ENCODE results near the gene USP6NL. TPM values are rescaled to one million over a fixed set of nuclear protein-coding genes. Genes with fewer than 3 reads are reported as not detected.

Gene USP6NL
- total and polyA plus RNA-seq, 2 of the 13 experiments (the other 11 are each of a cell fraction or from before 2014, with no cell fraction given): 10.5 to 22.9 TPM

- intact Hi-C loops (cut with micrococcal nuclease; ENCODE audit: unreplicated experiment): no loop called here
- no peaks in the 10 kb centered on the region; a peak in 1 of 5 replicates for H3K36me3 ChIP-seq (replicated peaks in 1 of 2; ENCODE audit: control insufficient read depth in 1 of 2, insufficient read depth in 2 of 2, low read length in 2 of 2)
- H4K20me1 ChIP-seq (ENCODE audit: insufficient read depth, low read length): peaks cover 11% of the 10 kb centered on the region; the same call in 1 of the 2 replicates
- BruUV-seq (replicated peaks): no TSS peak
- WGBS (ENCODE audit: low lambda C conversion rate): 91% methylated on average over 1 of the region's 1 CpG
- H3K79me2 ChIP-seq (ENCODE audit: insufficient read depth, low read length): peaks cover 90% of the 10 kb centered on the region
- ATAC-seq (no peak), FAIRE-seq (no peak), DNase-seq (ENCODE audit: low spot score) (no peak)
- POLR2A ChIA-PET: no interaction called here
- TF ChIP-seq ZNF562 (CRISPR knock-in tag; IDR thresholded peaks at IDR 0.05; ENCODE audit: borderline replicate concordance): no peak
- no peak for TF ChIP-seq ZNF256 (CRISPR knock-in tag; conservative IDR thresholded peaks at IDR 0.05)
- TF ChIP-seq HMG20B (CRISPR knock-in tag; conservative IDR thresholded peaks at IDR 0.05): no peak
- no peak for TF ChIP-seq PAX8 (CRISPR knock-in tag; IDR thresholded peaks at IDR 0.05; ENCODE audit: borderline replicate concordance)
- TF ChIP-seq NCOR1 (IDR thresholded peaks at IDR 0.05; ENCODE audit: borderline replicate concordance, low read length): no peak
- TF ChIP-seq GATAD2A (CRISPR knock-in tag; IDR thresholded peaks at IDR 0.05): no peak
- no peak for TF ChIP-seq ZNF431 (CRISPR knock-in tag; IDR thresholded peaks at IDR 0.05; ENCODE audit: borderline replicate concordance, low read depth)
- TF ChIP-seq POGZ (CRISPR knock-in tag; IDR thresholded peaks at IDR 0.05): no peak
- TF ChIP-seq POLR2AphosphoS5 (IDR thresholded peaks at IDR 0.05; ENCODE audit: low read depth, low read length): no peak
- no peak for TF ChIP-seq ARID2 (CRISPR knock-in tag; IDR thresholded peaks at IDR 0.05; ENCODE audit: borderline replicate concordance)
- H3K27me3 ChIP-seq (ENCODE audit: control insufficient read depth in 1 of 2, insufficient read depth in 2 of 2, low read length in 2 of 2): no peaks in the 10 kb centered on the region
- H3K4me2 ChIP-seq (ENCODE audit: low read depth, low read length): no peak overlapping the region
- H3K9me3 ChIP-seq (ENCODE audit: low read length): no peaks in the 10 kb centered on the region
- H2AFZ ChIP-seq (ENCODE audit: low read length): no peak overlapping the region
- peaks cover 17% of the 10 kb centered on the region for H3K4me1 ChIP-seq (ENCODE audit: insufficient read depth, low read length)
- no peak overlapping the region for H3K4me3 ChIP-seq (replicated peaks in 1 of 3; ENCODE audit: insufficient read depth in 1 of 3, low read depth in 2 of 3, low read length in 3 of 3)
- H3K9ac ChIP-seq (ENCODE audit: insufficient read depth, low read depth, low read length): no peak overlapping the region
- H3K27ac ChIP-seq (ENCODE audit: extremely low read length, insufficient read depth, low read length): no peak overlapping the region
- in situ Hi-C loops (cut with HindIII; ENCODE audit: extremely low pct_ligation_motif_present, low pct_unique_long_range_greater_than_20kb): no loop called here
- CTCF ChIA-PET (ENCODE audit: low intra/inter-chr PET ratio, low total read pairs): no interaction called here
Measured at GRCh38 chr10:11568578-11568977, 42.9 kb downstream of the USP6NL start.

- intact Hi-C loops (cut with micrococcal nuclease; ENCODE audit: unreplicated experiment) (loop anchor here (5.0 kb wide), 1 partner anchor 42 kb away; no protein-coding TSS in a partner anchor), in situ Hi-C loops (cut with HindIII; ENCODE audit: extremely low pct_ligation_motif_present, low pct_unique_long_range_greater_than_20kb) (no loop called here)
- Histone ChIP-seq H3K79me2 (ENCODE audit: insufficient read depth, low read length) (peaks cover 90% of the 10 kb centered on the region), H2AFZ (ENCODE audit: low read length) (no peak overlapping the region), H3K27ac (ENCODE audit: extremely low read length, insufficient read depth, low read length) (no peak overlapping the region), H3K4me1 (ENCODE audit: insufficient read depth, low read length) (peaks cover 40% of the 10 kb centered on the region), H3K9ac (ENCODE audit: insufficient read depth, low read depth, low read length) (no peak overlapping the region), H3K4me2 (ENCODE audit: low read depth, low read length) (no peak overlapping the region), H4K20me1 (ENCODE audit: insufficient read depth, low read length) (peaks cover 6% of the 10 kb centered on the region; the same call in 1 of the 2 replicates), H3K9me3 (ENCODE audit: low read length) (no peaks in the 10 kb centered on the region), H3K27me3 (ENCODE audit: control insufficient read depth in 1 of 2, insufficient read depth in 2 of 2, low read length in 2 of 2) (no peaks in the 10 kb centered on the region), H3K4me3 (replicated peaks in 1 of 3; ENCODE audit: insufficient read depth in 1 of 3, low read depth in 2 of 3, low read length in 3 of 3) (no peak overlapping the region), H3K36me3 (replicated peaks in 1 of 2; ENCODE audit: control insufficient read depth in 1 of 2, insufficient read depth in 2 of 2, low read length in 2 of 2) (no peaks in the 10 kb centered on the region; a peak in 1 of 5 replicates)
- ChIA-PET POLR2A (no interaction called here), CTCF (ENCODE audit: low intra/inter-chr PET ratio, low total read pairs) (no interaction called here)
- FAIRE-seq: peak; percentile 15
- TF ChIP-seq ZBTB46 (CRISPR knock-in tag; IDR thresholded peaks at IDR 0.05; ENCODE audit: borderline replicate concordance): no peak
- no peak for TF ChIP-seq RARG (CRISPR knock-in tag; IDR thresholded peaks at IDR 0.05; ENCODE audit: low read depth)
- no peak for TF ChIP-seq EZH2 (conservative IDR thresholded peaks at IDR 0.05; ENCODE audit: low read depth, low read length)
- ATAC-seq: no peak
- DNase-seq (ENCODE audit: low spot score): no peak
- BruUV-seq (replicated peaks): no TSS peak
- WGBS (ENCODE audit: low lambda C conversion rate): 95% methylated on average over 3 of the region's 3 CpGs
Measured at GRCh38 chr10:11564741-11565140, 46.7 kb downstream of the USP6NL start.

All from HepG2 (cell line).